Right cardiac atrium (tissue), 5 donors: Measurements from ENCODE around the gene RAPGEF1. TPM values are rescaled to one million over a fixed set of nuclear protein-coding genes. Genes with fewer than 3 reads are reported as not detected.

Experiments used
- ATAC-seq, 2 donors: fragments of 200-7000 bp; cut with Tn5 transposase; one replicate each; pipeline versions ENCODE4 v1.8.0 to v1.9.1; 2020; ENCODE audit warnings: moderate library complexity in 2 of 2, mild to moderate bottlenecking in 1 of 2
- DNase-seq, 3 donors: peaks; one replicate each; pipeline ENCODE4 v3.0.0-alpha.2; 2020
- H3K27ac ChIP-seq: one replicate; pipeline ENCODE4 v1.5.1; 2013; ENCODE audit warnings: mild to moderate bottlenecking, low read length, control low read depth, moderate library complexity
- H3K27me3 ChIP-seq: one replicate; pipeline ENCODE4 v1.6.1; 2013; ENCODE audit not compliant: control insufficient read depth, insufficient read depth
- H3K4me1 ChIP-seq: one replicate; pipeline ENCODE4 v1.6.1; 2013; ENCODE audit warnings: low read length; ENCODE audit not compliant: control insufficient read depth, insufficient read depth
- H3K4me3 ChIP-seq: one replicate; pipeline ENCODE4 v1.5.1; 2013; ENCODE audit warnings: low read length, control low read depth
- H3K9me3 ChIP-seq: one replicate; pipeline ENCODE4 v1.6.1; 2013; ENCODE audit warnings: low read length; ENCODE audit not compliant: control insufficient read depth
- WGBS: extraction: QIAGEN DNeasy Blood & Tissue Kit; methylation state at CpG from one replicate; pipeline ENCODE4 v1.1.7; 2013; 5-methylcytosine and 5-hydroxymethylcytosine counted together
- intact Hi-C, 4 donors: fragments of 100-400 bp; cut with DNase I; formaldehyde crosslinking; loops; one replicate each; pipeline versions ENCODE4 v1.11.0 to v1.14.0; 2022 to 2023
- polyA plus RNA-seq: library from polyadenylated mRNA; stranded (reverse); fragments of 200-250 nt; gene quantifications from one replicate; pipeline ENCODE4 v1.2.3, GENCODE V29; 2013
- total RNA-seq, 4 donors: library from RNA; stranded (reverse); fragmentation: NEBNext Ultra II Directional; extraction: Animal tissue kit (Norgen Biotek cat#: 25700); gene quantifications; one replicate each; pipeline ENCODE4 v1.2.1, GENCODE V29; 2021
- donor health status: healthy with polysubstance abuse.
- donor health status: DM: no; HTN: yes; CAD: no.
- donor health status: DM: no; HTN: no; CAD: no.
- donor health status: DM: no; HTN: yes; CAD: no; lungs with severe emphysema.
- donor health status: DM: yes; HTN: yes; CAD: no.

The RAPGEF1 gene
- total and polyA plus RNA-seq, 5 donors: 58.5 to 100 (median 88.6) TPM

DNA sequence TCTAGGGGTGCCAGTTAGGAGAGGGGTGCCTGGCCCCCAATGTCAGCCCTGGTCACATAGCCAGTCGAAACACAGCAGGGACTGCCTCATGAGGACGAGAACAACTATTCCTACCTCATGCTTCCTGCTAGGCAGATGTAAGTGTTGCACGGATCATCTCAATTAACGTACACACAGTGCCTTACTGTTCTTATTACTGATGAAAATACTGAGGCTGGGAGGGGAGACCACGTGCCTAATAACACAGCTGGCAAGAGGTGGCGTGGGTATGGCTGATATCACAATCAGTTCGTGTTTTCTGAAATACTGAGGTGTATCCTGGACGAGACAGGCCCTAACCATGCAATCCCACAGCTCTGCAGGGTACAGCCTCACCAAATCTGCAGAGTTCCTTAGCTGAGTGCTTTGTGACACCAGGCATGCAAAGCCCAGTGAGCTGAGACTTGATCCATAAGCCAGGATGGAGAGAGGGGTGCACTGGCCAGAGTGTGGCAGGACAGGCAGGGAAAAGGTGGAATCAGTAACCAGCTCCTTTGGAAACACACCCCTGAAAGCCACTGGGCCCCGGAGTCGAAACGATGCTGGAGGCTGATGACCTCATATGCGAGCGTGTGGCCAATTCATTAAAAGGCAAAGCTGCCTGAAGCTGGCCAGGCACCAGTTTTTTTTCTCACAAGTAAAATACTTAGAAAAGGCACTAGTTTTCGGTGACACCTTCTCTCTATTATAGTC, 130.6 kb downstream of the RAPGEF1 start:
- Histone ChIP-seq H3K9me3 (no peaks in the 10 kb centered on the region), H3K27ac (peak overlapping the region; percentile 96), H3K4me1 (peaks cover 24% of the 10 kb centered on the region), H3K4me3 (no peak overlapping the region), H3K27me3 (no peaks in the 10 kb centered on the region)
- intact Hi-C loops: loop anchor here in 1 of 4 donors (5.0 kb wide), 1 partner anchor 128 kb away; no protein-coding TSS in a partner anchor
- peak; percentile 54 to 80 (median 68) for DNase-seq
- peak; percentile 13 to 28 for ATAC-seq
- 28% methylated on average over 14 of the region's 14 CpGs for WGBS

DNA sequence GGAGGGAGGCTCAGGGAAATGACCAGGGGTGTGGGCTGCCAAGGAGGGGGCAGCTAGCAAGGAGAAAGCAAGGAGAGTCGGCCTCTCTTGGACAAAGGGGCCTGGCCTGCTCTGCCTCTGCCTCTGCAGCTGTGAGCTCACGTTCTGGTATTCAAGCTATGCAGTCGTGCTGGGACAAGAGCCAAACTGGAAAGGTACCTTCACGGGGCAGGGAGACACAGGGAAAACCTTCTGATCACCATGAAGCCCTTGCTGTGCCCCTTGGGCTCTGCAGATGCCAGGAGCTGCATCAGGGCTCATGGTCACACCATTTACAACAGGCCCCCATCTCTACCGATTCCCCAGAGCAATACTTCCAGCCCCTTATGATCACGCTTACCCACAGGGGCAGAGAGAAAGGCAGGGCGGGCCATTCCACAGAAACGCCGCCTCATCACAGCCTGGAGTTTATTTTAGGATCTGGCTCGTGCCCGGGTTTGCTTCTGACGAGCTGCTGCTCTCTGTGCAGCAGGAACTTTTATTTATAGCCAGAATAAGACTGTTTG, 131.3 kb downstream of the RAPGEF1 start:
- WGBS: 23% methylated on average over 12 of the region's 12 CpGs
- Histone ChIP-seq H3K27ac (peak overlapping the region; percentile 96), H3K4me3 (no peak overlapping the region), H3K9me3 (no peaks in the 10 kb centered on the region), H3K4me1 (peaks cover 24% of the 10 kb centered on the region), H3K27me3 (no peaks in the 10 kb centered on the region)
- intact Hi-C loops: loop anchor here in 1 of 4 donors (5.0 kb wide), 1 partner anchor 129 kb away; no protein-coding TSS in a partner anchor
- ATAC-seq: peak; percentile 74 to 76
- DNase-seq: peak; percentile 57 to 85 (median 81)

DNA sequence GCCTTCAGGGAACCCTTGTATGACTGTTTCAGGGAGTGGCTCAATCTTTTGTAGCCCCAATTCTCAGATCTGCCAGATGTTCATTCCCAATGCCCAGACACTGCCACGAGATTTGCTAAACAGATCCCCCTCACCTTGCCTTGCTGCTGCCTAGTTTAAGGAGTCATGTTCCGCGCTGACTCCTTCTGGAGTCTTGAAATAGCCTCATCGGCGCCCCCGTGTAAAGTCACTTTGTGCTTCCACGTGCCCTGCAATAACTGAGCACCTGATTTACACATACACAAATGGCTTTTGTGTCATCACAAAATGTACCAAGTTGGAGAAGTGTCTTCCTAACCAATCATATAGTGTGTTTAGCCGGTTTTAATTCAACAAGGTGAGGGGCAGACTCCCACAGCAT, 132.3 kb downstream of the RAPGEF1 start:
- ATAC-seq: no peak
- H3K27me3 ChIP-seq: no peaks in the 10 kb centered on the region
- H3K4me3 ChIP-seq: no peak overlapping the region
- H3K4me1 ChIP-seq: peaks cover 22% of the 10 kb centered on the region
- intact Hi-C loops: loop anchor here in 1 of 4 donors (5.0 kb wide), 1 partner anchor 130 kb away; no protein-coding TSS in a partner anchor
- no peaks in the 10 kb centered on the region for H3K9me3 ChIP-seq
- WGBS: 77% methylated on average over 8 of the region's 8 CpGs
- DNase-seq: peak in 1 of 3 donors; percentile 27
- H3K27ac ChIP-seq: peak overlapping the region; percentile 96

DNA sequence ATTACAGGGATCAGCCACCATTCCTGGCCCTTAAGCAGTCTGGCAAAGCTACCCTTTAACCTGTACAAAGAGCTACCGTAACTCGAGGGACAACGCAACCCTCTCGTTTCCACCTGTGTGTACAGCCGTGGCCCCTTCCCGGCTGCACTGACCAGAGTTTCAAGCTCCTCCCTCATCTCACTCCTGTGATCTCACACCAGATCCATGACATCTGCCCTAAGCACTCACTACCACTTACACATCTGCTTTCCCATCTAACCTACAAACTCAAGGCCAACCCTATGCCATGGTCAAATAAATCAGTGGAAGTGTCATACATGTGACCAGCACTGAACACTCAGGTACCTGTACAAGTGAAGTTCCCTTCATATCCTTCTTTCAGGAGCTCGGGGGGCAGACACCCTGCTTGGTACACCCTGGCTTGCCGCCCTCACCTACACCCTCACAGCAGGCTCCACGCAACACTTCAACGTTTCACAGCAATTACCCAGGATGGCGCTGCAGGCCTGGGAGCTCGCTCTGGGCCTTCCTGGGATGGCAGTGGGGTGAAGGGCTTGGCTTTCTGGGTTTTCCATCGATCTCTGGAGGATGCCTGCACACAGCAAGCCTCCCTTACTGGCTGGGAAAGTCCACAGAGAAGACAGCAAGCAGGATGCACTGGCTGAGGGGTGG, 132.8 kb downstream of the RAPGEF1 start:
- 88% methylated on average over 13 of the region's 13 CpGs for WGBS

DNA sequence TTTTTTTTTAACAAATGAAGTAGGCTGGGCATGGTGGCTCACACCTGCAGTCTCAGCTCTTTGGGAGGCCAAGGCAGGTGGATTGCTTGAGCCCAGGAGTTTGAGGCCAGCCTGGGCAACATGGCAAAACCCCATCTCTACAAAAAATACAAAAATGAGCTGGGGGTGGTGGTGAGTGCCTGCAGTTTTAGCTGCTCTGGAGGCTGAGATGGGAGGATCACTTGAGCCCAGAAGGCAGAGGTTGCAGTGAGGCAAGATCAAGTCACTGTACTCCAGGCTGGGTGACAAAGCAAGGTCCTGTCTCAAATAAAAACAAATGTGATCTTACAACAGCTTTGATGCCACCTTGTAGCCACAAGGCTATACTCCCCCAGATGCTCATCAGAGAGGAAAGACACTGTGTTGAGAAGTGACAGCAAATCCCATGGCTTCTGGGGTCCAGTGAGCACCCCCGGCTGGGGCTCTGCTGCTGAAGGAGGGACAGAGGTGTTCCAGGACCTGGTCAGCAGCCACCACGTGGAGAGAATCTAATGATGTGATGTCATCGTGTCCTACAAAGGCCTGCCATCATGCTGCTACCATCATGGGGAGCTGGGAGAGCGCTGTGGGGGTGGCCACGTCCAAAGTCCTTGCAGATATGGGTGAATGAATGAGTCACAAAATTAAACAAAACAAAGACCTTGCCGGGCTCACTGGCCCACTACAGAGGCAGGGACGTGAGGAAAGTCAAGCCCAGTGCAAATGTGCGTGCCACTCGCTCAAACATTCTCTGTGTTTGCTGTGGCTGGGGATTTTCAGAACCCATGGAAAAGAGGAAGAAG, 133.9 kb downstream of the RAPGEF1 start:
- DNase-seq: peak in 1 of 3 donors; percentile 23
- Histone ChIP-seq H3K4me1 (peaks cover 18% of the 10 kb centered on the region), H3K4me3 (no peak overlapping the region), H3K27ac (no peak overlapping the region), H3K27me3 (no peaks in the 10 kb centered on the region), H3K9me3 (no peaks in the 10 kb centered on the region)
- ATAC-seq: no peak
- intact Hi-C loops: loop anchor here in 1 of 4 donors (5.0 kb wide), 1 partner anchor 131 kb away; no protein-coding TSS in a partner anchor
- WGBS: 85% methylated on average over 9 of the region's 9 CpGs

More for the DNA sequence above, 132.8 kb downstream of the RAPGEF1 start:
- intact Hi-C loops: loop anchor here in 1 of 4 donors (5.0 kb wide), 1 partner anchor 130 kb away; no protein-coding TSS in a partner anchor
- no peaks in the 10 kb centered on the region for H3K27me3 ChIP-seq
- H3K9me3 ChIP-seq: no peaks in the 10 kb centered on the region
- DNase-seq (peak in 1 of 3 donors; percentile 38), ATAC-seq (no peak)
- H3K4me3 ChIP-seq: no peak overlapping the region
- H3K27ac ChIP-seq: peak overlapping the region; percentile 96
- peaks cover 18% of the 10 kb centered on the region for H3K4me1 ChIP-seq

DNA sequence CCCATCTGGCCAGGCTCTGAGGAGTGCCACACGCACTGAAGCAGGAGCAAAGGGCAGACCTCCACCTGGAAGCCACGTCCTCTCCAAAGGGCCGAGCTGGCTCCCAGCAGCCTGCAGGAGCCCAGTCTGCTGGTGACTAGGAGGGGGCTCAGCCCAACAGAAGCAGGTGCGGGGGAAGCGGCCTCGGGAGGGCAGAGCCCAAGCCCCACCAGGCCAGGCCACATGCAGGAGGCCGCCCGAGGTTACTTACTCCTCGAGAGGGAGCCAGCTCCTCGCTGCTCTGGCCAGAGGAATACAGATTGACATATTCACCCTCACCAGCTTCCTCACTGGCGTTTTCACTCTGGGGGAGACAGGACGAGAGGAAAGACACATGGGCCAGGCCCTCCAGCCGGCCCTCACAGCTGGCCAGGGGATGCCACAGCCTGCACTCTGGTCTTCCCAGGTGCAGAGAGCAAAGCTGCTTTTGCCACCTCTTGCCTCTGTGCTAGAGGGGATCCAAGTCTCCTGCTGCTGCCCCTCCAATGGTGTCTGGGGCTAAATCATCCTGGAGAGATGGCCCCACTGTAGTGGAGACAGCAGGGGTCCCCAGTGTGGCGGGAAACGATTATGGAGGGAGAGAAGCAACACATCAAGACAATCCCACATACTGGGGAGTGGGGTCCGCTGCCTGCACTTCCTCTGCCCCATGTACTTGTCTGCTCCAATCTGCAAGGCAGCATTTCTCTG, 136.0 kb downstream of the RAPGEF1 start:
- DNase-seq: peak in 2 of 3 donors; percentile 48 to 54
- no peaks in the 10 kb centered on the region for H3K9me3 ChIP-seq
- WGBS: 80% methylated on average over 16 of the region's 16 CpGs
- peaks cover 10% of the 10 kb centered on the region for H3K4me1 ChIP-seq
- H3K27ac ChIP-seq: no peak overlapping the region
- no peaks in the 10 kb centered on the region for H3K27me3 ChIP-seq
- H3K4me3 ChIP-seq: no peak overlapping the region
- intact Hi-C loops: no loop called here
- ATAC-seq: no peak

- Histone ChIP-seq H3K4me3 (no peak overlapping the region), H3K9me3 (no peaks in the 10 kb centered on the region), H3K27me3 (no peaks in the 10 kb centered on the region), H3K27ac (no peak overlapping the region), H3K4me1 (peaks cover 7% of the 10 kb centered on the region)
- intact Hi-C loops: no loop called here
- no peak for DNase-seq
- no peak for ATAC-seq
- 91% methylated on average over 9 of the region's 9 CpGs for WGBS
Measured at GRCh38 chr9:131603199-131603598, 136.7 kb downstream of the RAPGEF1 start.

DNA sequence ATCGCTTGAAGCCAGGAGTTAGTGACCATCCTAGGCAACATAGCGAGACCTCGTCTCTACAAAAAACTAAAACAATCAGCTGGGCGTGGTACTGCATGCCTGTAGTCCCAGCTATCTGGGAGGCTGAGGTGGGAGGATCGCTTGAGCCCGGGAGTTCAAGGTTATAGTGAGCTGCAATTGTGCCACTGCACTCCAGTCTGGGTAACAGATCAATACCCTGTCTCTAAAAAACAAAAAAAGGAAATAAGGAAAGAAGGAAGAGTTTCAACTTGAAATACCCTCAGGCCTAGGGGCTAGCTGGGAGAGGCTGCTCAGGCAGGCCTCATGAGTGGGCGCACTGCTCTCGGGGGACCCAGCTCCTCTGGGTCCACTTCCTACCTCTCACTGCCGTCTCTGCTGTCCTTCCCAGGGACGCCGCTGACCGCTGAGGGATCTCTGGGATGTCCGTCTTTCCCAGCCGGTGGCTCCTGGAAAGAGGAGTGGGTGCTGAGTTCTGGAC, 138.1 kb downstream of the RAPGEF1 start:
- H3K4me3 ChIP-seq: no peak overlapping the region
- H3K27ac ChIP-seq: no peak overlapping the region
- ATAC-seq (no peak), DNase-seq (peak in 1 of 3 donors; percentile 9)
- WGBS: 89% methylated on average over 14 of the region's 14 CpGs
- no peaks in the 10 kb centered on the region for H3K27me3 ChIP-seq
- intact Hi-C loops: no loop called here
- no peaks in the 10 kb centered on the region for H3K9me3 ChIP-seq
- peaks cover 3% of the 10 kb centered on the region for H3K4me1 ChIP-seq

GRCh38 chr9:131598121-131598520, 141.8 kb downstream of the RAPGEF1 start:
- ATAC-seq (peak; percentile 21 to 28), DNase-seq (peak; percentile 53 to 79 (median 68))
- H3K4me3 ChIP-seq: no peak overlapping the region
- no peaks in the 10 kb centered on the region for H3K4me1 ChIP-seq
- intact Hi-C loops: no loop called here
- H3K27me3 ChIP-seq: no peaks in the 10 kb centered on the region
- no peaks in the 10 kb centered on the region for H3K9me3 ChIP-seq
- 79% methylated on average over 17 of the region's 17 CpGs for WGBS
- H3K27ac ChIP-seq: no peak overlapping the region

DNA sequence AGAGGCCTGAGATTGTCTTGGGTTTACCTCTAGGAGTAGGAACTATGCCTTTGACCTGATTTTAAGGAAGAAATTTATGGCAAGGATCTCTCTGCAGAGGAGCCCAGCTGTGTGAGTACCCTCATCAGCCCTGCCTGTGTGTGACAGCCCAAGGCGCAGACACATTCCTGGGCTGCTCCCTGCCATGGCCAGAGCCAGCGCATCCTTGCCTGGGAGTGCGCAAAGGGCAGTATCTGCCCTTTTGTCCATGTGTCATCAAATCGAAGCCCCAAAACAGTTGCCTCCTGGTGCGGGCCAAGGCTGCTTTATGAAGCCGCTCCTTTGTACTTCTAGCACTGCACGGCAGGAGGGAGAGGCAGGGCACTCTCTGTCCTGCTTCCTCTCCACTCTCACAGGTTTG, 142.6 kb downstream of the RAPGEF1 start:
- ATAC-seq: no peak
- no peak overlapping the region for H3K27ac ChIP-seq
- intact Hi-C loops: no loop called here

More for the DNA sequence above, 142.6 kb downstream of the RAPGEF1 start:
- Histone ChIP-seq H3K27me3 (no peaks in the 10 kb centered on the region), H3K9me3 (no peaks in the 10 kb centered on the region), H3K4me3 (no peak overlapping the region), H3K4me1 (no peaks in the 10 kb centered on the region)
- no peak for DNase-seq
- WGBS: 92% methylated on average over 7 of the region's 7 CpGs
